OCI-LY7 (cell line): ENCODE data around the gene PRKG1. TPM values are rescaled to one million over a fixed set of nuclear protein-coding genes. Genes with fewer than 3 reads are reported as not detected.

Experiments
- BruUV-seq: library from RNA; stranded (reverse); fragments of 400-500 nt; replicated peaks from 2 replicates; lab custom pipeline; 2021; lab: Mats Ljungman, UMichigan
- CTCF ChIA-PET: fragments of 300-600 bp; sonication (Branson Sonifier 250); formaldehyde crosslinking; loops from one replicate; lab custom pipeline; 2022; ENCODE audit warnings: antibody characterized with exemption; ENCODE audit not compliant: unreplicated experiment; lab: Charles Lee
- POLR2A ChIA-PET: fragments of 300-600 bp; sonication (Branson Sonifier 250); formaldehyde crosslinking; loops from one replicate; lab custom pipeline; 2022; ENCODE audit warnings: antibody characterized with exemption; lab: Charles Lee
- DNase-seq: peaks from one replicate; pipeline ENCODE4 v3.0.0-alpha.2; 2015; ENCODE audit warnings: low spot score
- H2AFZ ChIP-seq: fragments of 200-600 bp; sonication (generic), shearing (Covaris generic); 2 replicates; pipeline ENCODE4 v1.6.1; 2014; ENCODE audit warnings: mild to moderate bottlenecking, antibody characterized with exemption, low read length, moderate library complexity
- H3K27ac ChIP-seq: fragments of 200-600 bp; sonication (generic); 2 replicates; pipeline ENCODE4 v1.5.1; 2014; ENCODE audit warnings: mixed run types, low read depth, mild to moderate bottlenecking, moderate library complexity, low read length, inconsistent platforms; ENCODE audit not compliant: poor library complexity, severe bottlenecking
- H3K36me3 ChIP-seq: fragments of 200-600 bp; sonication (generic); 2 replicates; pipeline ENCODE4 v1.6.1; 2014; ENCODE audit warnings: mild to moderate bottlenecking, antibody characterized with exemption, low read length, moderate library complexity, mixed read lengths; ENCODE audit not compliant: insufficient read depth
- H3K4me1 ChIP-seq: fragments of 200-600 bp; sonication (generic); 2 replicates; pipeline ENCODE4 v1.5.1; 2014; ENCODE audit warnings: mild to moderate bottlenecking, low read length; ENCODE audit not compliant: insufficient read depth, poor library complexity, severe bottlenecking
- H3K4me2 ChIP-seq: fragments of 200-600 bp; sonication (generic); 2 replicates; pipeline ENCODE4 v1.6.1; 2014; ENCODE audit warnings: mild to moderate bottlenecking, low read length
- H3K4me3 ChIP-seq: fragments of 200-600 bp; sonication (generic); 2 replicates; pipeline ENCODE4 v1.5.1; 2014; ENCODE audit warnings: mild to moderate bottlenecking, low read depth, low read length; ENCODE audit not compliant: poor library complexity, severe bottlenecking
- H3K79me2 ChIP-seq: fragments of 200-600 bp; sonication (generic); 2 replicates; pipeline ENCODE4 v1.6.1; 2016; ENCODE audit warnings: low read depth, mild to moderate bottlenecking, low read length, moderate library complexity, mixed read lengths; ENCODE audit not compliant: insufficient read depth
- H3K9me2 ChIP-seq: fragments of 200-600 bp; sonication (generic); 2 replicates; pipeline ENCODE4 v1.6.1; 2016; ENCODE audit warnings: mild to moderate bottlenecking, low read length, mixed read lengths; ENCODE audit not compliant: insufficient read depth
- H3K9me3 ChIP-seq: fragments of 200-600 bp; sonication (generic); 2 replicates; pipeline ENCODE4 v1.6.1; 2014; ENCODE audit warnings: mild to moderate bottlenecking, mixed run types, low read length, mixed read lengths
- H4K20me1 ChIP-seq: fragments of 200-600 bp; sonication (generic); 2 replicates; pipeline ENCODE4 v1.6.1; 2014; ENCODE audit warnings: mild to moderate bottlenecking, antibody characterized with exemption, low read length, moderate library complexity, mixed read lengths; ENCODE audit not compliant: insufficient read depth
- CTCF ChIP-seq: fragments of 200-600 bp; sonication (generic); conservative IDR thresholded peaks from 2 replicates; pipeline ENCODE4 v1.5.1; 2014; ENCODE audit warnings: mild to moderate bottlenecking, antibody characterized with exemption, low read length, moderate library complexity, mixed read lengths
- EZH2phosphoT487 ChIP-seq: fragments of 200-600 bp; sonication (generic); IDR thresholded peaks from 2 replicates; pipeline ENCODE4 v1.6.1; 2018; ENCODE audit warnings: low read depth, borderline replicate concordance, mild to moderate bottlenecking, mixed run types, antibody characterized with exemption, low read length, moderate library complexity, mixed read lengths
- intact Hi-C: fragments of 100-400 bp; cut with micrococcal nuclease; formaldehyde crosslinking; loops from one replicate; pipeline ENCODE4 v1.10.0; 2022; ENCODE audit not compliant: unreplicated experiment
- total RNA-seq, 2 experiments: library from RNA; depleted of rRNA in 1 of 2; stranded (reverse); fragments of >200 nt in 1 of 2; shearing (Covaris generic) in 1 of 2; gene quantifications; 2 replicates each; pipeline ENCODE4 v1.2.3, GENCODE V29; 2014 to 2022

PRKG1 gene
- total RNA-seq, 2 experiments from 2014 or later: not detected

- Histone ChIP-seq H3K27ac (no peak overlapping the region), H3K36me3 (no peaks in the 10 kb centered on the region), H3K79me2 (no peaks in the 10 kb centered on the region), H3K4me1 (no peaks in the 10 kb centered on the region), H4K20me1 (no peaks in the 10 kb centered on the region), H3K9me2 (no peaks in the 10 kb centered on the region), H3K9me3 (no peaks in the 10 kb centered on the region), H3K4me2 (no peak overlapping the region), H3K4me3 (no peak overlapping the region), H2AFZ (no peak overlapping the region)
- intact Hi-C loops: no loop called here
- TF ChIP-seq CTCF: no peak
- TF ChIP-seq EZH2phosphoT487: no peak
- ChIA-PET CTCF (no interaction called here), POLR2A (no interaction called here)
- BruUV-seq: no TSS peak
- no peak for DNase-seq
Measured at GRCh38 chr10:51369903-51370302, 295.6 kb downstream of the PRKG1 start.

GRCh38 chr10:51371743-51372142, 297.5 kb downstream of the PRKG1 start:
- intact Hi-C loops: no loop called here
- H3K79me2 ChIP-seq: no peaks in the 10 kb centered on the region
- H3K9me3 ChIP-seq: no peaks in the 10 kb centered on the region
- H4K20me1 ChIP-seq: no peaks in the 10 kb centered on the region
- no TSS peak for BruUV-seq
- no peak for DNase-seq
- no peaks in the 10 kb centered on the region for H3K4me1 ChIP-seq
- no peaks in the 10 kb centered on the region for H3K9me2 ChIP-seq
- no peak overlapping the region for H3K4me3 ChIP-seq
- no peaks in the 10 kb centered on the region for H3K36me3 ChIP-seq
- H2AFZ ChIP-seq: no peak overlapping the region
- H3K4me2 ChIP-seq: no peak overlapping the region
- no peak overlapping the region for H3K27ac ChIP-seq
- ChIA-PET CTCF (no interaction called here), POLR2A (no interaction called here)
- no peak for TF ChIP-seq EZH2phosphoT487
- TF ChIP-seq CTCF: no peak

GRCh38 chr10:51375790-51376189, 301.5 kb downstream of the PRKG1 start:
- TF ChIP-seq EZH2phosphoT487 (no peak), CTCF (no peak)
- no peaks in the 10 kb centered on the region for H3K9me3 ChIP-seq
- no peak overlapping the region for H2AFZ ChIP-seq
- no peaks in the 10 kb centered on the region for H3K36me3 ChIP-seq
- ChIA-PET POLR2A (interaction anchor here (0.8 kb wide), 1 partner anchor 17 kb away, joined by 3 read pairs; no protein-coding TSS in a partner anchor), CTCF (no interaction called here)
- no peaks in the 10 kb centered on the region for H4K20me1 ChIP-seq
- no peak overlapping the region for H3K4me2 ChIP-seq
- no TSS peak for BruUV-seq
- no peaks in the 10 kb centered on the region for H3K4me1 ChIP-seq
- H3K79me2 ChIP-seq: no peaks in the 10 kb centered on the region
- no peak overlapping the region for H3K27ac ChIP-seq
- no peak overlapping the region for H3K4me3 ChIP-seq
- intact Hi-C loops: no loop called here
- no peak for DNase-seq
- no peaks in the 10 kb centered on the region for H3K9me2 ChIP-seq
